Activated T-cell treated with anti-CD3 and anti-CD28 coated beads for 1 hour (primary cell): ENCODE measurements around the gene TRPV2.

Experiments used
- DNase-seq: peaks from one replicate; pipeline ENCODE4 v3.0.0-alpha.2; 2020; ENCODE audit warnings: low read depth

Gene TRPV2

GRCh38 chr17:16477255-16477654 is 61.9 kb downstream of the TRPV2 start:
- no peak for DNase-seq

GRCh38 chr17:16477666-16478065 is 62.3 kb downstream of the TRPV2 start:
- no peak for DNase-seq

DNA sequence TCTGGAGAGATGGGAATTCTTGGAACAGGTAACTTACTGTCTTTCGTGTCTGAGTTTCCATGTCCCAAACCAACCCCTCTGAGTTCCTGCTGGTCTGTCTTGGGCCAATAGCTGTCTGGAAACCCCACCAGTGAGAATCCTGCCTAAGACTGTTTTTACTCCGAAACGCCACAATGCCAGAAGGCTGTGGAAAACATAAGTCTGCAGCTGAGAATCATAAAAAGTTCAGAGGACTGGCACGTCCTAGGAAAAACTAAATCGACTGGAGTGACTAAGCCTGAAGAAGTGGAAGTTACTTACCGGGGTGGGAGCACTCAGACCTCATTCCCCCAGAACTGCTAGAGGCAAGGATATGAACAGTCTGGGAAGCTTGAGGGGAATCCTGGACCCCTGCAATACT is 63.3 kb downstream of the TRPV2 start:
- DNase-seq = no peak

- no peak for DNase-seq
These were observed 63.9 kb downstream of the TRPV2 start for GRCh38 chr17:16479264-16479663.

- DNase-seq = no peak
These were observed 65.6 kb downstream of the TRPV2 start for GRCh38 chr17:16480995-16481394.

DNA sequence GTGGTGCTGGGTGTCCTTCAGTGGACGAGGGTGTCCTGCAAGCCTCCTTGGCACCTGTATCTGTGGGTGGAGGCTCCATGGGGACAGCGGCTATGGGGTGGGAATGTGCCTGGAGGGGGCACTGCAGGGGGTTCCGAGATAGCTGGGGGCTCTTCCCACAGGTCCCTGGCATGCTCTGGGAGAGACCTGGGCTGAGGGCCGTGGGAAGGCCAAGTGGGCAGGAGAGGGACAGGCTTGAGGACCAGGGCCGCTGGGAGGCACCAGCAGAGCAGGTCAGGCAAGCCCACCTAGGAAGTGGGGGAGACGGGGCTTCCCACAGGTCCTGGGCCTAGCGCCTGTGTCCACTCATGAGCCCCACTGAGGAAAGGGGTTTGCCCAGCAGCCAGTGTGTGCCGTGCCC is 66.9 kb downstream of the TRPV2 start:
- no peak for DNase-seq

DNA sequence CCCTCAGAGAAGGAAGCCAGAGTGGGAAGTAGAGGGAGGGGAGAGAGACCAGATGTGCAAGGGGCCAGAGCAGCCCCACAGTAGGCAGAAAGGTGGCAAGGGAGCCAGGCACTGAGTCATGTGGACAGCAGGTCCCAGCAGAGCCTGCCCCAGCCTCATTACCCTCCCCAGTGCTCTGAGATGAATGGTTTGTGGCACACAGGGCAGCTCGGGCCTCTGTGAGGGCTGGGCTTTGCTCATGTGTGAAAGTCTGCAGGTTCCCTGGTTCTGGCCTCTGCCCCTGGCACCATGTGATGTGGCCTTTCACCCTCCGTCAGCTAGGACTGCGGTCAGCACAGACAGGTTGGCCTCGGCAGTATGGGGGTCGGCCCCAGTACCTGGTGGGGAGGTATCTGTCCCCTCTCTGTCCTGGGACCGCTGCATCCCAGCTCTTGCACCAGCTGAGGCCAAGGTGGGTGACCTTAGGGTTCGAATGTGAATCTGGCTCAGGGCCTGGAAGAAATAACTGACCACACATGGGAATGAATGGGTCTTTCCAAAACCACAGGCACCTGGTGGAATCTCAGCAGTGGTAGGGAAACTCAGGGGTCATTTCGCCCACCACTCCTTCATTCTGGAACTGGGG is 67.8 kb downstream of the TRPV2 start:
- no peak for DNase-seq

- no peak for DNase-seq
These were observed 69.2 kb downstream of the TRPV2 start for GRCh38 chr17:16484445-16485175.
